NCI-H1048 (cell line): ENCODE results near the gene BPIFB2.
"Not testable (repeated sequence)": the region's sequence is repeated elsewhere in the genome, so short reads cannot be mapped to it uniquely, and the experiment has no call there.

Source experiments
- DNase-seq: peaks from one replicate; lab custom pipeline; 2025; lab: John Stamatoyannopoulos, UW

The BPIFB2 gene

DNA sequence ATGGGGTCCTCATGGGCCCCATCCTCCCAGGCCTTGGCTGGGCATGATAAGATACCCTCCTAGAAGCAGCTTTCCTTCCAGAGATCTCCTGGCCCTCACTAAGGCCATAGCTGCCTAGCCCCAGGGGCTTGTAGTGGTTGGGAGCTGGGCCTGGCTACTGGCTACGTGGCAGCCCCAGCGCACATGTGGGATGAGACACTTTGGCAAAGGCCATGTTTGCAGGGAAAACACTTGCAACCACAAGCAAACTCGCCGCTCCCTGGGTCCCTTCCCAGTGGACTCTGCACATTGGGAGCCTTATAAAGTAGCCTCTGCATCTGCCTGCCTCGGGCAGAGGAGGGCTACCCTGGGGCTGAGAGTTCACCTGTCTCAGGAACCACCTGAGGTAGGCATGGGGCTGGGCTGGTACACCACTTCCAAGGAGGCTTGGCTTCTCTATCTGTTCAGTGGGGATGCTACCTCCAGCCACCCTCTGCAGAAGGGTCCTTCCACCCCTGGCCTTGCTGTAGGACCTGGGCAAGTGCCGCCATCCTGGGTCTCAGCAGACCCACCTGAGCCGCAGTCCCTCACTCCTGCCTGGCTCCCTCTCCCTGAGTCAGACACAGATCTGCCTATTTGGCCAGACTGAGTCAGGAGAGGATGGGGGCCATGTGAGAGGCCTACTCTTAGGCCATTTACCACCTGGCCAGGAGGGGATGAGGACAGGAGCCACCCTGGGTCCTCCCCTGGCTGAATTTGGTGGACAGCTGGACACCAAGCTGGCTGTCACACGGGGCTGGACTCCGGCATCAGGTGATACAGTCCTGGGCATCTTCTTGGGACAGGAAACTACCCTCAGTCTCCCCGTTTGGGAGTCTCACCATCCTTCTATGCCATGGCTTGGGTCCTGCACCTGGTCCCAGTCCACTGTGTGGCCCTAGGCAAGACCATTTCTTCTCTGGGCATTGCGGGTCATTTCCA, at the start of gene BPIFB2:
Gene BPIFB2, plus strand, starts transcription at position 329 of the 960 bp plus-strand sequence. CDS start 871 bp downstream, outside the sequence.
- DNase-seq: no peak

- no peak for DNase-seq
Measured at GRCh38 chr20:32958574-32958973, 48.9 kb upstream of the BPIFB2 start.

GRCh38 chr20:32959351-32960221, 47.9 kb upstream of the BPIFB2 start:
- no peak for DNase-seq

GRCh38 chr20:32960222-32960518, 47.3 kb upstream of the BPIFB2 start:
- DNase-seq: no peak

GRCh38 chr20:32960849-32961731, 46.4 kb upstream of the BPIFB2 start:
- DNase-seq: no peak

DNA sequence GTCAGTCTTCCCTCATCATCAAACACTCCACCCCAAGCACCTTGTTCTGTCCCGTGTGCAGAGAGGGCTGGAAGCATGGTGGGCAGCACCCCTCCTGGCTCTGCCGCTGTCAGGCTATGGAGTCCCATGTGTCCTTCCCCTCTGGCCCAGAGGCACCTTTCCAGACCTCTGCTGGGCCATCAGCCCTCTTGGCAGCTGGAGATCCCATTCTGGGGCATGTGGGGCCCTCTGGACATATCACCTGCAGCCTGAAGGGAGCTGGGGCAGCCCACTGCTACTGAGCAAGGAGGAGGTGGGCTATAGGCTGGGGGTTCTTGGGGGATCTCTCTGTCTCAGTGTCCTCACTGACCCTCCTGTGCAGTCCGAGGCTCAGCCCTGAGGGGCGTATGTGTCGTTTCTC, 45.5 kb upstream of the BPIFB2 start:
- no peak for DNase-seq

DNA sequence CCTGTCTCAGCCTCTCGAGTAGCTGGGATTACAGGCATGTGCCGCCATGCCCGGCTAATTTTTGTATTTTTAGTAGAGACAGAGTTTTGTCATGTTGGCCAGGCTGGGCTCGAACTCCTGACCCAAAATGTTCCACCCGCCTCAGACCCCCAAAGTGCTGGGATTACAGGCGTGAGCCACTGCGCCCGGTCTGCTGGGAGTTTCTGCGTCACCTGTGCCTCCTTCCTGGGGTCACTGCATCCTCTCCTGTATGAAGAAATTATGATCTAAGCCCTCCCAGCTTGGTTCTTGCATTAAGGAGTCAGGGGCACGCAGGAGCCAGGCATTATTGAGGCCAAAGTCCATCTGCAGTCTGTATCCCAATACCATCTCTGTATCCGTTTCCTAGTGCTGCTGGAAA, 44.9 kb upstream of the BPIFB2 start:
- not testable (repeated sequence) for DNase-seq

GRCh38 chr20:32963176-32963575, 44.3 kb upstream of the BPIFB2 start:
- DNase-seq: no peak

DNA sequence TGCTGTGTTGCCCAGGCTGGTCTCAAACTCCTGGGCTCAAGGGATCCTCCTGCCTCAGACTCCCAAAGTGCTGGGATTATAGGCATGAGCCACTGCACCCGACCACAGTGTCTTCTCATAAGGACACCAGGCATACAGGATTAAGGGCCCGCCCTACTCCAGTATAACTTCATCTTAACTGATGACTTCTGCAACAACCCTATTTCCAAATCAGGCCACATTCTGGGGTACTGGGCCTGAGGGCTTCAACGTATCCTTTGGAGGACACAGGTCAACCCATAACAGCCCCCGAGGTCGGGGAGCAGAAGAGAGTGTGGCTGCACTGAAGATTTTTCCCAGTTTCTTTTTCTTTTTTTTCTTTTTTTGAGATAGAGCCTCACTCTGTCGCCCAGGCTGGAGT, 42.9 kb upstream of the BPIFB2 start:
- no peak for DNase-seq

DNA sequence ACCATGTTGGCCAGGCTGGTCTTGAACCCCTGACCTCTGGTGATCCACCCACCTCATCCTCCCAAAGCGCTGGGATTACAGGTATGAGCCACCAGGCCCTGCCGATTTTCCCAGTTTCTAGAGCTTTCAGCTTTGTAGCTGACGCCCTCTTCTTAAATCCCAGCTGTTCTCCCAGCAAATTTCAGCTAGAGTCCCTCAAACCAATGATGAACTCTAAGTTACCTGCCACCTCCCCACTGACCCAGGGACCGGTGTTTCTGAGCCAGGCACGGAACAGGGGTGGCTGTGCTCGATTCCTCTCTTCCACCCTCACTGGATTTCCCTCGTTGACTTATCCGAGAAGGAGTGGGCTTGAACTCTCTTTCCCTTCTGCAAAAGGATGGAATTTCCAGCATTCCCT, 42.4 kb upstream of the BPIFB2 start:
- no peak for DNase-seq

DNA sequence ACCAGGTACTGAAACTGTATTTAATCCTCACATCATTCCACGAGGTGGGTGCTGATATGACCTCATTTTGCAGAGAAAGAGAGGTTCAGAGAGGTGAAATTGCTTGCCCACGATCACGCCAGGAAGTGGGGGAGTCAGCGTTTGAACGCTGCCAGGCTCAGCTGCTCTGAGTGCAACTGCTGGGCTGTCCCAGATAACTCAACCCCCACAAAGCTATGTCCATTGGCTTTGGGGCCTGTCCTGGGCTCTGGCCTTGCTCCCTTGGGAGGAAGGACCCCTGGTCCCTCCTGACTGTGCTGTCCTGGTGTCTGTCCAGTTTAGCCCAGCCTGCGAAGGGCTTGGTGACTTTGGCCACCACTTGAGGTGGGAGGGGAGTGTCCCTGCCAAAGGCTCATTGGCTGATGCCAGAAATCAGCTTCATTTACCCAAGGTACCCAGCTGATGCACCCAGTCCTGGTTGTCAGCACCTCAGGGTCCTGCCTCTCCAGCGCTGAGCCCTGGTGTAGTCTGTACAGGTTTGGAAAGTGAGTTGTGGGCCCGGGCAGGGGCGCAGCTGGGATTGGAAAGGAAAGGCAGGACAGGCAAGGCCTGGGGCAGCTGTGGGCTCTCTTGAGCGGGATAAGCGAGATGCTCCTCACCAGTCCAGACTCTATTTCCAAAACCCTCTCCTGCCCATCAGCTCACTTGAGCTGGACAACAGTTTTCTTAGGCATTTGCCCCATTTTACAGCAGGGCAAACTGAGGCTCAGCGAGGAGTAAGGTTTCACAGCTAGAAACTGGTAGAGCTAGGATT, 41.7 kb upstream of the BPIFB2 start:
- no peak for DNase-seq

GRCh38 chr20:32966382-32966781, 41.1 kb upstream of the BPIFB2 start:
- no peak for DNase-seq

- DNase-seq: no peak
Measured at GRCh38 chr20:32966881-32967781, 40.4 kb upstream of the BPIFB2 start.

DNA sequence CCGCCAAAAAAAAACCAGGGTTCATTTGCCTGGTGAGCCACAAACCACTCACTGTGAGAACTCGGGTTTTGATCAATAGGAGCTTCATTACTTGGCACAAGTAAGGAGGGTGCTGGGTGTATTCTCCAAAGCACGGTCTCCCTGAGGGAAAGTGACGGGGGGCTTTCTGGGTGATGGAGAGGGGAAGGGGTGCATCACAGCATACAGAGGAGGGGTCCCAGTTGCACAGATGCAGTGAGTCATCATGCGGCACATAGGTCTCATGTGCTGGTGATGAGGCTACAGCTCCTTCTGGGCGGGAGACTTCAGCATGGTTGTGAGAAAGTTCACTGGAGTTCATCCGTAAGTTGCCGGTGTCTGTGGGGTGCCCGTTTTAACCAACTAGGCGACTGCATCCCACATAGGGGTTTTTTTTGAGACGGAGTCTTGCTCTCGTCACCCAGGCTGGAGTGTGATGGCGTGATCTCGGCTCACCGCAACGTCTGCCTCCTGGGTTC, 39.5 kb upstream of the BPIFB2 start:
- DNase-seq: no peak

- no peak for DNase-seq
Measured at GRCh38 chr20:32968478-32969241, 38.8 kb upstream of the BPIFB2 start.

- no peak for DNase-seq
Measured at GRCh38 chr20:32969356-32970114, 38.0 kb upstream of the BPIFB2 start.

DNA sequence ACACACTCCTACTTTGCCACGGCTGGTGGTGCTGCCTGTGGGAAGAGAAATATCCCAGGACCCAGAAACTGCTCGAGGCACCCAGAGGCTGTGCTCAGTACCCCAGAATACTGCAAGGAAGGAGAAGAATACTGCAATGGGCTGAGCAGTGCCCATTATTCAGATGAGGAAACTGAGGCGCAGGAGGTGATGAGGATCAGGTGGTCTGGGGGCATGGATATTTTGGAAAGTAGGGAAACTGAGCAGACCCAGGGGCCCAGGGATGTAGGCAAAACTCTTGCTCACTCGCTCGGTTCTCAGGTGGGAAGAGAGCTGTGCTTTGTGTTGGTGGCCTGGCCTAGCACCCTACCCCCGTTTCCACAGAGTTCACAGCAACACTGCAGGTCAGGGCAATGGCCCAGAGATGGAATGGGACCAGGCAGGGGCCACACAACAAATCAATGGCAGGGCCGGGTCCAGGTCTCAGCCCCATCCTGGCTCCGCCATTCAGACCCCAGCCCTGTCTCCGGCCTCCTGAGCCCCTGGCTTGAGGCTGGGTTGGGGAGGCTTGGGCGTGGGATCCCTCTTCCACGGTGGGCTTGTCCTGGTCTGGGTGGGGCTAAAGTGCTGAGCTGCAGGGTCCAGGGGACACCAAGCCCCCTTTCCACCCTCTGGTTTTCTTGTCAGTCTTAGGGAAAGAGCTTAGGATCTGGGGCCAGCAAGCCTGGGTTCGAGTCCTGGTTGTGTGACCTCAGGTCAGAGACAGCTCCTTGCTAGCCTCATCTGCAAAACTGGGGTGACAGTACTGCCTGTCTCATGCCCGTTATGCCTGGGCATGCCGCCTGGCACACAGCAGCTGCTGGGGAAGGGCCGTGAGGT, 37.2 kb upstream of the BPIFB2 start:
- DNase-seq: no peak

- DNase-seq: no peak
Measured at GRCh38 chr20:32970973-32971300, 36.6 kb upstream of the BPIFB2 start.
